Measurements from ENCODE around the gene MAPKAPK2. TPM values are rescaled to one million over a fixed set of nuclear protein-coding genes. Genes with fewer than 3 reads are reported as not detected.

MAPKAPK2 gene
- total RNA-seq, 1 donor from 2014 or later: 77.7 TPM

GRCh38 chr1:206741142-206741701, 56.5 kb downstream of the MAPKAPK2 start:
- Mint-ChIP-seq H3K9me3 (no peaks in the 10 kb centered on the region), H3K4me3 (no peak overlapping the region), H3K27ac (ENCODE audit: unreplicated experiment) (no peak overlapping the region), H3K4me1 (peaks cover 24% of the 10 kb centered on the region), H3K36me3 (ENCODE audit: low read depth) (no peaks in the 10 kb centered on the region), H3K27me3 (ENCODE audit: low read depth) (no peaks in the 10 kb centered on the region)
- DNase-seq (ENCODE audit: low read depth, low spot score): no peak
- TF ChIP-seq CTCF (conservative IDR thresholded peaks at IDR 0.05): no peak

GRCh38 chr1:206742719-206743383, 58.1 kb downstream of the MAPKAPK2 start:
- peaks cover 18% of the 10 kb centered on the region for H3K4me1 Mint-ChIP-seq
- no peaks in the 10 kb centered on the region for H3K27me3 Mint-ChIP-seq (ENCODE audit: low read depth)
- no peaks in the 10 kb centered on the region for H3K9me3 Mint-ChIP-seq
- H3K27ac Mint-ChIP-seq (ENCODE audit: unreplicated experiment): no peak overlapping the region
- H3K4me3 Mint-ChIP-seq: no peak overlapping the region
- DNase-seq (ENCODE audit: low read depth, low spot score): no peak
- H3K36me3 Mint-ChIP-seq (ENCODE audit: low read depth): no peaks in the 10 kb centered on the region
- no peak for TF ChIP-seq CTCF (conservative IDR thresholded peaks at IDR 0.05)

GRCh38 chr1:206744683-206745082, 60.0 kb downstream of the MAPKAPK2 start:
- H3K4me1 Mint-ChIP-seq: peaks cover 3% of the 10 kb centered on the region
- H3K36me3 Mint-ChIP-seq (ENCODE audit: low read depth): no peaks in the 10 kb centered on the region
- no peak for DNase-seq (ENCODE audit: low read depth, low spot score)
- no peak overlapping the region for H3K4me3 Mint-ChIP-seq
- H3K9me3 Mint-ChIP-seq: no peaks in the 10 kb centered on the region
- no peaks in the 10 kb centered on the region for H3K27me3 Mint-ChIP-seq (ENCODE audit: low read depth)
- no peak for TF ChIP-seq CTCF (conservative IDR thresholded peaks at IDR 0.05)
- no peak overlapping the region for H3K27ac Mint-ChIP-seq (ENCODE audit: unreplicated experiment)

GRCh38 chr1:206745301-206745700, 60.6 kb downstream of the MAPKAPK2 start:
- Mint-ChIP-seq H3K27ac (ENCODE audit: unreplicated experiment) (no peak overlapping the region), H3K4me1 (no peaks in the 10 kb centered on the region), H3K27me3 (ENCODE audit: low read depth) (no peaks in the 10 kb centered on the region), H3K36me3 (ENCODE audit: low read depth) (no peaks in the 10 kb centered on the region), H3K9me3 (no peaks in the 10 kb centered on the region), H3K4me3 (no peak overlapping the region)
- DNase-seq (ENCODE audit: low read depth, low spot score): no peak
- TF ChIP-seq CTCF (conservative IDR thresholded peaks at IDR 0.05): no peak

DNA sequence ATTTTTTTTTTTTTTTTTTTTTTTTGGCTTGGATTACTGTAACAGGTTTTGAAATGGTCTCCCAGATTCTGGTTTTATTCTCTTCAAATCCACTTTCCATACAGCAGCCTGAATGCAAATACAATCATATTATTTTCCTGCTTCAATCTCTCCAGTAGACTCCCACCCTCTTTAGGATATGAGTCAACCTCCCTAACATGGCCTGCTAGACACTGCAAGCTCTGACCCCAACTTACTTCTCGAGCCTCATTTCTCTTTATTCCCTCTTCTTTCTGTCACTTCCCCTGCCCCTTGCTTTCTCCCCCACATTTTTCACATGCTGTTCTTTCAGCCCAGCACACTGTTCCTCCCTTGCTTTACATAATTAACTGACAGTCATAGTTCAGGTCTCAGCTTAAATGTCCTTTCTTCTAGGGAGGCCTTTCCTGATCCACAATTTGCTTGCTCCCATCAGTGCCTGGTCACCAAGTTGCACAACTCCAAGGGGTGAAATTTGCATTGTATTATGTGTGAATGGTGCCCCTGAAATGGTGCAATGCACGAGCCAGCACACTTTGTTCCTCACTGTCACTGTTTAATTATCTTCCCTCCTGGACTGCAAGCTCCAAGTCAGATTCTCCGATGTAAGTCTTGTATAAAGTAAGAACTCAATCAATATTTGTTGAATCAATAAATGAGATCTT, 63.8 kb downstream of the MAPKAPK2 start:
- no peak for DNase-seq (ENCODE audit: low read depth, low spot score)
- Mint-ChIP-seq H3K27ac (ENCODE audit: unreplicated experiment) (no peak overlapping the region), H3K9me3 (no peaks in the 10 kb centered on the region), H3K4me1 (no peaks in the 10 kb centered on the region), H3K4me3 (no peak overlapping the region), H3K36me3 (ENCODE audit: low read depth) (no peaks in the 10 kb centered on the region), H3K27me3 (ENCODE audit: low read depth) (no peaks in the 10 kb centered on the region)
- TF ChIP-seq CTCF (conservative IDR thresholded peaks at IDR 0.05): no peak

Data from neural crest cell (in vitro differentiated cells).